Neural cell (in vitro differentiated cells): ENCODE measurements around the gene SLC16A4. TPM values are rescaled to one million over a fixed set of nuclear protein-coding genes. Genes with fewer than 3 reads are reported as not detected.

Source experiments
- H2AFZ ChIP-seq: fragments of 200-600, 300-800 bp; sonication (generic), shearing (Covaris generic); 2 replicates; pipeline ENCODE4 v1.6.0; 2014; ENCODE audit warnings: low read depth, mild to moderate bottlenecking, antibody characterized with exemption, low read length, moderate library complexity
- H3F3A ChIP-seq: fragments of 200-600 bp; shearing (Covaris generic); 2 replicates; pipeline ENCODE4 v1.6.1; 2016; ENCODE audit warnings: mild to moderate bottlenecking, moderate library complexity, mixed read lengths, antibody characterized with exemption, low read length; ENCODE audit not compliant: insufficient read depth, poor library complexity, severe bottlenecking
- H3K27ac ChIP-seq: fragments of 200-600, 300-800 bp; sonication (generic), shearing (Covaris generic); 2 replicates; pipeline ENCODE4 v1.5.1; 2014; ENCODE audit warnings: mild to moderate bottlenecking, low read length, moderate library complexity
- H3K27me3 ChIP-seq: fragments of 300-800, 200-600 bp; sonication (generic), shearing (Covaris generic); 2 replicates; pipeline ENCODE4 v1.6.0; 2014; ENCODE audit warnings: mild to moderate bottlenecking, low read depth, low read length, moderate library complexity; ENCODE audit not compliant: insufficient read depth
- H3K36me3 ChIP-seq: fragments of 300-800, 200-600 bp; sonication (generic), shearing (Covaris generic); 2 replicates; pipeline ENCODE4 v1.5.1; 2014; ENCODE audit warnings: mild to moderate bottlenecking, antibody characterized with exemption, low read length, moderate library complexity; ENCODE audit not compliant: insufficient read depth
- H3K4me2 ChIP-seq: fragments of 300-800, 200-600 bp; sonication (generic), shearing (Covaris generic); 2 replicates; pipeline ENCODE4 v1.6.0; 2014; ENCODE audit warnings: mild to moderate bottlenecking, low read length
- H3K4me3 ChIP-seq: fragments of 300-800, 200-600 bp; sonication (generic), shearing (Covaris generic); 2 replicates; pipeline ENCODE4 v1.5.1; 2014; ENCODE audit warnings: mild to moderate bottlenecking, low read length, moderate library complexity
- H3K79me2 ChIP-seq: fragments of 200-600 bp; shearing (Covaris generic); replicated peaks from 2 replicates; pipeline ENCODE4 v1.6.0; 2014; ENCODE audit warnings: mild to moderate bottlenecking, low read length, moderate library complexity; ENCODE audit not compliant: insufficient read depth
- H3K9ac ChIP-seq: fragments of 300-800, 200-600 bp; sonication (generic), shearing (Covaris generic); 2 replicates; pipeline ENCODE4 v1.6.1; 2016; ENCODE audit warnings: mild to moderate bottlenecking, low read length, mixed read lengths
- H3K9me2 ChIP-seq: fragments of 200-600 bp; shearing (Covaris generic); 2 replicates; pipeline ENCODE4 v1.6.1; 2016; ENCODE audit warnings: mild to moderate bottlenecking, low read length, mixed read lengths; ENCODE audit not compliant: insufficient read depth
- H3K9me3 ChIP-seq: fragments of 200-600, 300-800 bp; sonication (generic), shearing (Covaris generic); 2 replicates; pipeline ENCODE4 v1.6.1; 2016; ENCODE audit warnings: mild to moderate bottlenecking, mixed run types, low read length, moderate library complexity, mixed read lengths
- H4K20me1 ChIP-seq: fragments of 200-600 bp; shearing (Covaris generic); 2 replicates; pipeline ENCODE4 v1.6.1; 2016; ENCODE audit warnings: mild to moderate bottlenecking, mixed run types; ENCODE audit not compliant: insufficient read depth
- CTCF ChIP-seq: fragments of 450-650 bp; IDR thresholded peaks from 2 replicates; pipeline ENCODE4 v1.5.1; 2014; ENCODE audit warnings: antibody characterized with exemption, mild to moderate bottlenecking, moderate library complexity; ENCODE audit not compliant: poor library complexity, severe bottlenecking
- EP300 ChIP-seq: fragments of 450-650 bp; conservative IDR thresholded peaks from 2 replicates; pipeline ENCODE4 v1.6.1; 2014; ENCODE audit warnings: antibody characterized with exemption, mild to moderate bottlenecking, moderate library complexity; ENCODE audit not compliant: poor library complexity, severe bottlenecking
- EZH2 ChIP-seq: fragments of 200-600, 300-800 bp; shearing (Covaris generic), sonication (generic); IDR thresholded peaks from 2 replicates; pipeline ENCODE4 v1.6.1; 2014; ENCODE audit warnings: antibody characterized with exemption, low read length, borderline replicate concordance, mild to moderate bottlenecking; ENCODE audit not compliant: insufficient read depth, poor library complexity, severe bottlenecking
- MXI1 ChIP-seq: fragments of 450-650 bp; conservative IDR thresholded peaks from 2 replicates; pipeline ENCODE4 v1.6.1; 2014; ENCODE audit warnings: antibody characterized with exemption, mild to moderate bottlenecking; ENCODE audit not compliant: poor library complexity, severe bottlenecking
- POLR2AphosphoS5 ChIP-seq: IDR thresholded peaks from 2 replicates; pipeline ENCODE4 v1.6.1; 2012
- RAD21 ChIP-seq: fragments of 450-650 bp; conservative IDR thresholded peaks from 2 replicates; pipeline ENCODE4 v1.6.1; 2014; ENCODE audit warnings: antibody characterized with exemption, mild to moderate bottlenecking, moderate library complexity
- REST ChIP-seq: IDR thresholded peaks from 2 replicates; pipeline ENCODE4 v1.6.1; 2012; ENCODE audit warnings: borderline replicate concordance
- SMC3 ChIP-seq: fragments of 450-650 bp; conservative IDR thresholded peaks from 2 replicates; pipeline ENCODE4 v1.6.1; 2014; ENCODE audit warnings: antibody characterized with exemption, mild to moderate bottlenecking, moderate library complexity; ENCODE audit not compliant: poor library complexity
- TAF1 ChIP-seq: IDR thresholded peaks from 2 replicates; pipeline ENCODE4 v1.6.1; 2012; ENCODE audit warnings: low read depth
- polyA plus RNA-seq: library from polyadenylated mRNA; depleted of rRNA; stranded (reverse); fragments of >200 nt; gene quantifications from 2 replicates; pipeline ENCODE4 v1.2.3, GENCODE V29; 2014

SLC16A4 gene
- polyA plus RNA-seq, 1 donor from 2014 or later: 1.2 TPM

GRCh38 chr1:110411173-110411735 is 20.4 kb upstream of the SLC16A4 start:
- no peak overlapping the region for H3K4me2 ChIP-seq
- no peaks in the 10 kb centered on the region for H3K27me3 ChIP-seq
- H3K9ac ChIP-seq: no peak overlapping the region
- no peaks in the 10 kb centered on the region for H3K36me3 ChIP-seq
- H2AFZ ChIP-seq: no peak overlapping the region
- peaks cover 9% of the 10 kb centered on the region for H3K79me2 ChIP-seq
- H3K27ac ChIP-seq: no peak overlapping the region
- H3F3A ChIP-seq: no peaks in the 10 kb centered on the region
- H3K9me2 ChIP-seq: no peaks in the 10 kb centered on the region
- H3K4me3 ChIP-seq: no peak overlapping the region
- no peaks in the 10 kb centered on the region for H4K20me1 ChIP-seq
- no peaks in the 10 kb centered on the region for H3K9me3 ChIP-seq
- TF ChIP-seq RAD21: no peak
- TF ChIP-seq EZH2: no peak
- TF ChIP-seq TAF1: no peak

DNA sequence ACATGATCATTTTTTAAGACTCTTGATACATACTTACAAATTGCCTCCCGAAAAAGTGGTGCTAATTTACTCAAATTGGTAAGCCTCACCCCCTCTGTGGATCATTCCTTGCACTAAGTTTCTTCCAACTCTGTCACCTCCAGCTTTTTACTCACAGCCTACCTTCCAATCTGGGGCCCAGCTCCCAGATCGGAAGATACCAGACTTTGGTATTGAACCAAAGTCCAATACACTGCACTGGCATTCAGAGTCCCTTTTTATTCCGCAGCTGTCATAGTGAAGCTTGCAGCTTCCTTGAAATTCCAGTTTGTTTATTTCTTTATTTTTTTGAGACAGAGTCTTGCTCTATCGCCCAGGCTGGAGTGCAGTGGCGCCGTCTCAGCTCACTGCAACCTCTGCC is 18.5 kb upstream of the SLC16A4 start:
- H3K27ac ChIP-seq: no peak overlapping the region

GRCh38 chr1:110408488-110408887 is 17.7 kb upstream of the SLC16A4 start:
- Histone ChIP-seq H3K4me2 (no peak overlapping the region), H3K27me3 (no peaks in the 10 kb centered on the region), H3K4me3 (peak overlapping the region; percentile 97), H3K9me2 (no peaks in the 10 kb centered on the region), H3K36me3 (no peaks in the 10 kb centered on the region), H3K27ac (no peak overlapping the region), H4K20me1 (no peaks in the 10 kb centered on the region), H3F3A (no peaks in the 10 kb centered on the region), H3K79me2 (peaks cover 13% of the 10 kb centered on the region), H2AFZ (no peak overlapping the region), H3K9me3 (no peaks in the 10 kb centered on the region), H3K9ac (no peak overlapping the region)
- TF ChIP-seq TAF1 (no peak), EP300 (no peak), SMC3 (no peak), REST (no peak), POLR2AphosphoS5 (no peak), RAD21 (no peak), CTCF (no peak), MXI1 (no peak), EZH2 (no peak)

More for the DNA sequence above, 18.5 kb upstream of the SLC16A4 start:
- no peak overlapping the region for H3K4me2 ChIP-seq
- no peaks in the 10 kb centered on the region for H3K9me2 ChIP-seq
- H3K27me3 ChIP-seq: no peaks in the 10 kb centered on the region
- TF ChIP-seq POLR2AphosphoS5: no peak
- TF ChIP-seq EZH2: no peak
- no peaks in the 10 kb centered on the region for H3K9me3 ChIP-seq
- peaks cover 13% of the 10 kb centered on the region for H3K79me2 ChIP-seq
- no peaks in the 10 kb centered on the region for H3F3A ChIP-seq
- no peak overlapping the region for H2AFZ ChIP-seq
- H3K4me3 ChIP-seq: no peak overlapping the region
- H3K36me3 ChIP-seq: no peaks in the 10 kb centered on the region
- H3K9ac ChIP-seq: no peak overlapping the region
- H4K20me1 ChIP-seq: no peaks in the 10 kb centered on the region
